T-helper 17 cell (primary cell): ENCODE data around the gene PCK2. TPM values are rescaled to one million over a fixed set of nuclear protein-coding genes. Genes with fewer than 3 reads are reported as not detected.

Experiments
- ATAC-seq: fragments of 150-1000 bp; cut with Tn5 transposase; 2 replicates; pipeline ENCODE4 v1.10.0; 2021; ENCODE audit warnings: mild to moderate bottlenecking, moderate library complexity
- DNase-seq, 3 donors: peaks; one replicate each; pipeline versions ENCODE4 v3.0.0 to v3.0.0-alpha.2; 2020 to 2021
- H3K9me3 ChIP-seq: one replicate; pipeline ENCODE4 v1.7.0; 2013; ENCODE audit warnings: low read length, mild to moderate bottlenecking; ENCODE audit not compliant: control insufficient read depth, poor library complexity, severe bottlenecking
- H3K27ac Mint-ChIP-seq: one replicate; pipeline ENCODE4 v1.8.0; 2022; ENCODE audit warnings: mild to moderate bottlenecking, moderate library complexity, mixed read lengths
- H3K27me3 Mint-ChIP-seq: one replicate; pipeline ENCODE4 v1.8.0; 2022; ENCODE audit warnings: mixed read lengths
- H3K36me3 Mint-ChIP-seq: one replicate; pipeline ENCODE4 v1.8.0; 2022; ENCODE audit warnings: low read depth, mixed read lengths
- H3K4me1 Mint-ChIP-seq: one replicate; pipeline ENCODE4 v1.8.0; 2022; ENCODE audit warnings: mild to moderate bottlenecking, mixed read lengths
- H3K4me3 Mint-ChIP-seq: one replicate; pipeline ENCODE4 v1.8.0; 2022; ENCODE audit warnings: mild to moderate bottlenecking, moderate library complexity, mixed read lengths
- total RNA-seq, 4 donors: library from RNA in 2 of 4; stranded (reverse) in 2 of 4; gene quantifications; one replicate each; pipeline ENCODE4 v1.2.3 and lab custom pipeline; 2022 to 2026

PCK2 gene
- total RNA-seq, 2 donors from 2014 or later = 14.2 to 15.5 TPM

DNA sequence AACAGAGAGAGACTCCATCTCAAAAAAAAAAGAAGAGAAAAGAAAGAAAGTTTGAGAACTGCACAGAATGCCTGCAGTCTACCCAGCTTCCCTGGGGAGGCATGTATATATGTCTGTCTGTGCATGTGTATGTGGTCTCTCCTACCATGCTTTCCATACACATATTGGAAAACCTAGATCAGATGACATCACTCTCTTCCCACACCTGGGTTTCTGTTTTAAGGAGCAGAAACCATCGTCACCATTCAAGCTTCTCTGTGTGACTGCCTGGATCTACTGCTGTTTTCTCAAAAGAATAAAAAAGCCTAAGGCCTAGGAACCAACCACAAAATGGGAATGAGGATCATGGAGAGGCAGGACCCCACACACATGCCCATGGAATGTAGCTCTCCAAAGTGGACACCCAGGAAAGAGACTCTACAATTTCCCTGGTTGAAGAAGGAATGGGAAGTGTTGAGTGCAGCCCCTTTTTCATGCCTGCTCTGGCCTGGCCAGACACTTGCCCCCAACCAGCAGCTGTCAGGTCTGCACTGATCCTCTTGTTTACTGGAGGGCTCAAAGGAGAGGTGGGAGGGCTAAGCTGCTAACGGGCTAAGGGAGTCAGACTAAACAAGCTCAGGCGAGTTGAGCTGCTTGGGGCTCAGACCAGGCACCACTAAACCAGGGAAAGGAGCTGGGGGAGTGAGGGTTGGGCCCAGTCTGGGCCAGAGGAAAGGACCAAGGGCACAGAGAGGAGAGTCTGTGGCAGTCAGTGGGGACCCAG, 7.7 kb upstream of the PCK2 start:
- H3K4me1 Mint-ChIP-seq = peaks cover 22% of the 10 kb centered on the region
- no peaks in the 10 kb centered on the region for H3K27me3 Mint-ChIP-seq
- no peak for DNase-seq
- H3K36me3 Mint-ChIP-seq = no peaks in the 10 kb centered on the region
- no peak for ATAC-seq
- H3K9me3 ChIP-seq = no peaks in the 10 kb centered on the region
- no peak overlapping the region for H3K4me3 Mint-ChIP-seq
- peak overlapping the region; percentile 80 for H3K27ac Mint-ChIP-seq

DNA sequence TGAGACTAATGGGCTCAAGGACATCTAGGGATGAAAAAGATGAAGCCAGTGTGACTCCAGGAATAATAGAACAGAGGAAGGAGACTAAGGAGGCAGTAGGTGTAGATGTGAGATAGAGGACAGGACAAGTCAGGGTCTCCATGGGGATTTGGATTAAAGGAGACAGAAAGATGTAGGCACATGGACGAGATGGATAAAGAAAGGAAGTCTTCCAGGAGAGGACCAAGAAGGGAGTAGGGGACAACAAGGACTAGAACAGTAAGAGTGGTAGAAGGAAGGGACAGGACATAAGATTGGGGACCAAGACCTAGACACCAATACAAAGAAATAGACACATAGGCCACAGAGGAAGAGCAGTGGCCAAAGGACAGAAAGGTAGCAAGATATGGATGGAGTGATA, 7.1 kb upstream of the PCK2 start:
- no peaks in the 10 kb centered on the region for H3K27me3 Mint-ChIP-seq
- DNase-seq (no peak), ATAC-seq (no peak)
- H3K4me1 Mint-ChIP-seq = peaks cover 19% of the 10 kb centered on the region
- H3K4me3 Mint-ChIP-seq = no peak overlapping the region
- H3K36me3 Mint-ChIP-seq = no peaks in the 10 kb centered on the region
- H3K27ac Mint-ChIP-seq = peak overlapping the region; percentile 80
- no peaks in the 10 kb centered on the region for H3K9me3 ChIP-seq

DNA sequence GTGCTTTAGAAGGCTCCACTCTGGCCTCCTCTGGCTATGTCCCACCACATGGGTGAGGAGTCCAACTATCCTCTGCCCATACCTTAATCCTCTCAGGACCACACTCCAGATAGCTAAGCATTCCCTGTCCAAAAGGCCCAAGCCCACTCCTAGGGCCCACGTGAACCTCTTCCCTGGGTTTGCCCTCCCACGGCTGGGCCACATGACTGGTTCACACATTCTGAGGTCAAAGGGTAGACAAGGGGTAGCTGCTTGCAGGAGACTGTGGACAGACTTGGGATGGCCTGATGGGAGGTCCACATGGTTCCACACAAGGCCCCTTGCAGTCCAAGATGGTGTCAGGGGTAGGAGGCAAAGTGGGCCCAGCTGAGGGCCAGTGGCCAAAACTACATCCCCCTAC, 6.0 kb upstream of the PCK2 start:
- Mint-ChIP-seq H3K4me1 (peaks cover 17% of the 10 kb centered on the region), H3K27ac (no peak overlapping the region), H3K36me3 (no peaks in the 10 kb centered on the region), H3K27me3 (no peaks in the 10 kb centered on the region), H3K4me3 (no peak overlapping the region)
- no peaks in the 10 kb centered on the region for H3K9me3 ChIP-seq
- no peak for DNase-seq
- ATAC-seq = no peak

DNA sequence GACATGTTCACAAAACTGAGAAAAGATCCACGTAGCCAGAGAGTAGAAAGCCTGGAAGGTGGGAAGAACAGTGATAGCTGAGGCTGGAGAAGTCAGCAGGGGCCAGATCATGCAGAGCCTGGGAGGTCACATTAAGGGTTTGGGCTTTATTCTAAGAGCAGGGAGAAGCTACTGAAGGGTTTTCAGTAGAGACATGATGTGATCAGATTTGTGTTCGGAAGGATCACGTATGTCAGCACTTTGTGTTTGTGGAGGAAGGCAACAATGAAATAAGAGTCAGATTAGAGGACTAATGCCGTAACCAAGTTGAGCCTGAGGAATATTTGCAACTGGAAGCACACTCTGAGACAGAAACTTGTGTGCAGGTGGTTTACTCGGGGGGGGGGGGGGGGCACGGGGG, 4.2 kb upstream of the PCK2 start:
- H3K4me1 Mint-ChIP-seq = peaks cover 25% of the 10 kb centered on the region

DNA sequence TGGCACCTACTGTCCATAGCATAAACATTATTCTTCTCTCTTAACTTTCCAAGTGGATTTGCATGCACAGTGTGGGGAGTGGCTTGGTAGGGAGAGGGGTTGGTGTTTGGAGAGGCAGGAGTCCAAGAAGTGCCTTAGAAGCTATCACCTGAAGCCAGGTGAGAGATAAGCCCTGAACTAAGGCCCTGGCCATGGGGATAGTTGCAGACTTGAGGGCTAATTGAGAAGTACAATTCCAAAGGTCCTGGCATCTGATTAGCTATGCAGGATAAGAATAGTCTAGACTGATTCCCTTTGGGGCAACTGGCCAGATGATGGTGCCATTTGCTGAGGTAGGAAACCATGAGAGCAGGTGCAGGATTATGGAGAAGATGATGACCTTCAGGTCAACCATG, 2.0 kb upstream of the PCK2 start:
- ATAC-seq = no peak

More for the DNA sequence above, 4.2 kb upstream of the PCK2 start:
- no peak overlapping the region for H3K4me3 Mint-ChIP-seq
- H3K27ac Mint-ChIP-seq = no peak overlapping the region
- no peaks in the 10 kb centered on the region for H3K27me3 Mint-ChIP-seq
- DNase-seq (no peak), ATAC-seq (no peak)
- no peaks in the 10 kb centered on the region for H3K9me3 ChIP-seq
- no peaks in the 10 kb centered on the region for H3K36me3 Mint-ChIP-seq

DNA sequence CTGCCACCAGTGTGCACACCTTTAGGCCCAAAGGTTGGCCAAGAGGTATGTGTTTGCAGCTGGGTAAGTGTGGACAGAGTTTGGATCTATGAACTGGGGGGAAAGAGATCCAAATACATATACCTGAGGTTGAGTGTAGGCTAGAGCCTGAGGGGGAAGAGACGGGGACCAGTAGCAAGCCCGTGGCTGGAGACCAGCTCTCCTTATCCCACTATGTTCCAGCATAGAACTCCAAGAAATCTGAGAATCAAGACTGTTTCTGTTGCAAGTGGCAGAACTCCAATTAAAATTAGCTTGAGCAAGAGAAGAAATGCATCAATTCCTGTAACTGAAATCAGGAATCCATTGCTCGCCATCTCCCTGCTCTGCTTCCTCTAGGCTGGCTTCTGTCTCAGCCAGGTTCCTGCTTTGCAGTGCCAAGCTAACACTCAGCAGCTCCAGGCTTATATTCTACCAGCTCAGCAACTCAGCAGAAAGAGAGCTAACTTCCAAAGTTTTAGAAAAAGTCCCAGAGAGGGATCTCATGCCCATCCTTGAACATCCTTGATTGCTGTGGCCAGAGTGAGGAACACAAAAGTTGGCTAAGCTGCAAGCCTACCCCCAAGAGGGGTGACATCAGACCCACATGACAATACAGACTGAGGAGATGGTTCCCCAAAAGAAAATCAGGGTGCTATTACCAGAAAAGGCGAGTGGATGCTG, 1.5 kb upstream of the PCK2 start:
- Mint-ChIP-seq H3K4me1 (peaks cover 34% of the 10 kb centered on the region), H3K27me3 (no peaks in the 10 kb centered on the region), H3K36me3 (no peaks in the 10 kb centered on the region), H3K4me3 (no peak overlapping the region), H3K27ac (peak overlapping the region; percentile 88)
- DNase-seq (no peak), ATAC-seq (no peak)
- no peaks in the 10 kb centered on the region for H3K9me3 ChIP-seq

More for the DNA sequence above, 2.0 kb upstream of the PCK2 start:
- no peak overlapping the region for H3K4me3 Mint-ChIP-seq
- no peak overlapping the region for H3K27ac Mint-ChIP-seq
- H3K36me3 Mint-ChIP-seq = no peaks in the 10 kb centered on the region
- H3K9me3 ChIP-seq = no peaks in the 10 kb centered on the region
- DNase-seq = no peak
- peaks cover 37% of the 10 kb centered on the region for H3K4me1 Mint-ChIP-seq
- H3K27me3 Mint-ChIP-seq = no peaks in the 10 kb centered on the region

DNA sequence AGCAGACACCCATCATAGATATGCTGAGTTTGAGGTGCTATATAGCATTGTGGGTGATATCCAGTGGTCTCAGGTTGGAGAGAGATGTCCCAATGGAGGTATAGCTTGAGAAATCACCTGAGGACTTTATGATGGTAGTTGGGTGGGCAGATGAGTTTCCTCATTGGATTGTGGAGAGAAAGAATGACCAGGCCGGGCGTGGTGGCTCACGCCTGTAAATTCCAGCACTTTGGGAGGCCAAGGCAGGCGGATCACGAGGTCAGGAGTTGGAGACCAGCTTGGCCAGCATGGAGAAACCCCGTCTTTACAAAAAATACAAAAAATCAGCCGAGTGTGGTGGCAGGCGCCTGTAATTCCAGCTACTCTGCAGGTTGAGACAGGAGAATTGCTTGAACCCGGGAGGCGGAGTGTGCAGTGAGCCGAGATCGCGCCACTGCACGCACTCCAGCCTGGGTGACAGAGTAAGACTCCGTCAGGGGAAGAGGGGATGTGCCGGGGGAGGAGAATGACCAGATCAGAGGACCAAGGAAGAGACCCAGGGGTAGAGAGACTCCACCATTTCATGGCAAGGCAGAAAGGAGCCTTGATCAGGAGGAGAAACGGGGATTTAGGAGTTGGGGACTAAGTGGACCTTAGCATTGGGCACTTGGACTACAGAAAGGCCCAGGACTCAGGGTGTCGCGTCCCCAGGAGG, 757 bp upstream of the PCK2 start:
- no peaks in the 10 kb centered on the region for H3K9me3 ChIP-seq
- H3K27me3 Mint-ChIP-seq = no peaks in the 10 kb centered on the region
- H3K4me1 Mint-ChIP-seq = peaks cover 34% of the 10 kb centered on the region
- DNase-seq (no peak), ATAC-seq (no peak)
- H3K4me3 Mint-ChIP-seq = peak overlapping the region; percentile 99
- peak overlapping the region; percentile 88 for H3K27ac Mint-ChIP-seq
- no peaks in the 10 kb centered on the region for H3K36me3 Mint-ChIP-seq

DNA sequence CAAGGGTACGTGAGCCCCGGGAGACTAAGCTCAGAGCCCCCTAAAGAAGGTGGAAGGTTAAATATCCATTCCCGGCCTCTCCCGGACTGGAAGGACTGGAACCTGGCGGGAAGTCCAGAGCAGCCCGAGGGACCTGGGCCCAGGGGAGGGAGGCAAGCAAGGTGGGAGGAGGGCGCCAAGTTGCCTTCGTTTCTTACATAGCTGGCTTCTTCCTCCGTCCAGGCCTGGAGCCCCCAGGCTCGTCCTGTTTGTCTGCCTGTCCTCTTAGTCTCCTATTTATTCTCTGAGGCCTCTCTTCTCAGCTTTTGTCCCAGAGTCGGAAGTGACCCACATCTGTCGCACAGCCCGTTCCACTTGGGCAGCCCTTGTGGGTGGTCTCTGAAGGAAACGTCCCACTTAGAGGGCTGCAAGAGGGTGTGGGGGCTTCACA, 745 bp downstream of the PCK2 start:
- H3K4me3 Mint-ChIP-seq = peak overlapping the region; percentile 99
- DNase-seq (no peak), ATAC-seq (no peak)
- H3K4me1 Mint-ChIP-seq = peaks cover 30% of the 10 kb centered on the region
- peak overlapping the region; percentile 95 for H3K27ac Mint-ChIP-seq
- no peaks in the 10 kb centered on the region for H3K9me3 ChIP-seq
- H3K27me3 Mint-ChIP-seq = no peaks in the 10 kb centered on the region
- H3K36me3 Mint-ChIP-seq = no peaks in the 10 kb centered on the region

DNA sequence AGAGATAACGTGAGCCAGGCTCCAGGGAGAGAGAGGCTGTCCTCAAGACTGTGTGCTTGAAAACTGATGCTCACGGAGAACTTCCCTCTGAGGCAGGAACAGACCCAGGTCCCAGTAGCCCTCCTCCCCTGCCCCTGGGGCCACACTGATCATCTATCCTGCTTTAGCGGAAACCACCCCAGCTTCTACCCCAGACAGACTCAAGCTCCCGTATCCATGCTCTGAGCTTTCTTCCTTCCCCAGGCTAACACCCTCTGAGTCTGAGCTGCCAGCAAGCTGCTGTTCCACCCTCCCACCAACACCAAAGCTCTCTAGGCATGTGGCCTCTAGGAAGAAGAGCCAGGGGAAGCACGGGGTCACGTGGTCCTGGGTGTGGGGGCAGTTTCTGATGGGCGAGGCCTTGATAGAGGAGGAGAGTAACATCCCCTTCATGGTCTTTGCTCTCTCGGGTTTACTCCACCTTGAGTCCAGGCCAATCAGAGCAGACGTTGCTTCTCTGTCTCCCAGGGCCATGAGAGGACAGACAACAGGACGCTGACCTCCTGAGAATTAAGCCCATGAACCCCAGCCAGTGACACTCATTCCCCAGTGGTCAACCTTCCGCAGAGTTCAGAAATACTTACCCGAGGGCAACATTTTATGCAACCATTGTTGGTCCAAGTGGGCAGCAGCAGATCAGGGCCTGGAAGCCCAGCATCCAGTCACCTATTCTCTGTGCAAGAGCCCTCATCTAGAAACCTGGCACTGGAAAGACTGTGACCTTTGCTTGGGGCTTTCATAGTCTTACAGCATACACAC, 1.4 kb downstream of the PCK2 start:
- DNase-seq (no peak), ATAC-seq (peak; percentile 16)
- no peaks in the 10 kb centered on the region for H3K27me3 Mint-ChIP-seq
- no peaks in the 10 kb centered on the region for H3K9me3 ChIP-seq
- H3K36me3 Mint-ChIP-seq = no peaks in the 10 kb centered on the region
- peaks cover 29% of the 10 kb centered on the region for H3K4me1 Mint-ChIP-seq
- H3K4me3 Mint-ChIP-seq = peak overlapping the region; percentile 99
- peak overlapping the region; percentile 95 for H3K27ac Mint-ChIP-seq

DNA sequence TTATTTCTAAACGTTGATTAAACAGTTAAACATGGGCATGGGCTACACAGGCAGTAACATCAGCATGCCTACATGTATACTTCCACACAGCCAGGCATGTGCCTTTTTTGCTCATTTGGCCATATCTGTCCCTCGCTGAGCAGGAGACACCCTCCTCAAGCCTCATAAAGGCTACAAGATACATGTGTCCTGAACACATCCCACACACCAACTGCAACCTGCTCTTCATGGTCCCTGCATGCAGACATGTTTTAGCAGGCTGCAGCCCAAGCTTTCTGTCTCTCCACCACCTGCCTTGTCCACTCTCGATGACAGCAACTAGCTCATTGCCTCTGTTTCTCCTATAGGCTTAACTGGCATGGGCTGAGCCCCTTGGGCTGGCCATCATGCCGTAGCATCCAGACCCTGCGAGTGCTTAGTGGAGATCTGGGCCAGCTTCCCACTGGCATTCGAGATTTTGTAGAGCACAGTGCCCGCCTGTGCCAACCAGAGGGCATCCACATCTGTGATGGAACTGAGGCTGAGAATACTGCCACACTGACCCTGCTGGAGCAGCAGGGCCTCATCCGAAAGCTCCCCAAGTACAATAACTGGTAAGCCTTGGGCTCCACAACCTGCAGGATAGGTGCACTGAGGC, 2.6 kb downstream of the PCK2 start:
- Mint-ChIP-seq H3K27ac (peak overlapping the region; percentile 19), H3K36me3 (no peaks in the 10 kb centered on the region), H3K4me3 (peak overlapping the region; percentile 60)

DNA sequence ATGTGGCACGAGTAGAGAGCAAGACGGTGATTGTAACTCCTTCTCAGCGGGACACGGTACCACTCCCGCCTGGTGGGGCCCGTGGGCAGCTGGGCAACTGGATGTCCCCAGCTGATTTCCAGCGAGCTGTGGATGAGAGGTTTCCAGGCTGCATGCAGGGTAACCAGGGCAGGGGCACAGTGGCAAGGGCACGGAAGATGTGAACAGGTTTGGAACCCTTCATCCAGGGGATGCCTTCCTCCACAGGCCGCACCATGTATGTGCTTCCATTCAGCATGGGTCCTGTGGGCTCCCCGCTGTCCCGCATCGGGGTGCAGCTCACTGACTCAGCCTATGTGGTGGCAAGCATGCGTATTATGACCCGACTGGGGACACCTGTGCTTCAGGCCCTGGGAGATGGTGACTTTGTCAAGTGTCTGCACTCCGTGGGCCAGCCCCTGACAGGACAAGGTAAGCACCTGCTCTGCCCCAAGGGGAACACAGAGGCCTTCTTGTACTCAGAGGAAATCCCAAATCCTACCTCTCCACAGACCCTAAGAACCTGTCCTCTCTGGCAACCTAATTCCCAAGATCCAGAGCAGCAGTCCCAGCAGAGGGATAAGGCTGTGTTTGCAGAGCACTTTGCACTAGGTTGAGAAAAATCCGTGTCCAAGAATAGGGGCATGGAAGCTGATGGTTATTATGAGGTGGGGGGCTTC, 4.3 kb downstream of the PCK2 start:
- ATAC-seq = no peak
- Mint-ChIP-seq H3K4me1 (peaks cover 24% of the 10 kb centered on the region), H3K36me3 (no peaks in the 10 kb centered on the region), H3K27ac (no peak overlapping the region), H3K4me3 (no peak overlapping the region), H3K27me3 (no peaks in the 10 kb centered on the region)
- DNase-seq = no peak
- H3K9me3 ChIP-seq = no peaks in the 10 kb centered on the region

More for the DNA sequence above, 2.6 kb downstream of the PCK2 start:
- DNase-seq = no peak
- peaks cover 28% of the 10 kb centered on the region for H3K4me1 Mint-ChIP-seq
- H3K9me3 ChIP-seq = no peaks in the 10 kb centered on the region
- ATAC-seq = no peak
- H3K27me3 Mint-ChIP-seq = no peaks in the 10 kb centered on the region
